ENCODE data around the gene THOC6. TPM values are rescaled to one million over a fixed set of nuclear protein-coding genes. Genes with fewer than 3 reads are reported as not detected.

The THOC6 gene
- total RNA-seq, 1 donor from 2014 or later = 22.6 TPM

GRCh38 chr16:2985893-2986355 is 37.9 kb upstream of the THOC6 start:
- H3K27ac ChIP-seq = no peak overlapping the region

DNA sequence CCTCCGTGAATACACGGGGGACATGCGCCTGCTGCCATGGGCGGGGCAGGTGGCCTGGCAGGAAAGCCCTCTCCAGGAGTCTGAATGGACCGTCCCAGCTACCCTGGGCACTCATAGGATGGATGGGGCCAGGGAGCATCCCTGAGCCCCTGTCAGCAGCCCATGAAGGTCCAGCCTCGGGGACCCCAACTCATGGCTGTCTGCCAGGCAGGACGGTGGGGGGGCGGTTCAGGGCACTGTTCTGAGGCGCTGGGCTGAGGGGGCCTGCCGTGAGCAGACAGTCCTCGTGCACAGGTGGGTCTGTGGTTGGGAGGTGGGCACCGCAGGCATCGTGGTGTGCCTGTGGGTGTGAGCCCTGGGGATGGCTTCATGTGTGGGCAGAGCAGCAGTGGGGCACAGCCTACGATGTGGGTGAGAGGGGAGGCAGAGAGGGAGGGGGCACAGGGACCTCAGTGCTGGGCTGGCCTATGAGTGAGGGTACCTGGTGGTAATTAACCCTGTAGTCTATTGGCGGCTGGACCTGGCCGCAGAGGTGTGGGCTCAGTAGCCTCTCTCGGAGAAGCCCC is 37.1 kb upstream of the THOC6 start:
- no peak for TF ChIP-seq POLR2A (IDR thresholded peaks at IDR 0.05)
- TF ChIP-seq CTCF (IDR thresholded peaks at IDR 0.05) = no peak
- TF ChIP-seq POLR2AphosphoS5 (IDR thresholded peaks at IDR 0.05; ENCODE audit: insufficient read depth in 1 of 2, low read depth in 1 of 2) = no peak
- no peak overlapping the region for H3K27ac ChIP-seq
- H3K4me3 ChIP-seq = no peak overlapping the region
- no peaks in the 10 kb centered on the region for H3K36me3 ChIP-seq
- intact Hi-C loops (cut with DNase I) = no loop called here
- H3K27me3 ChIP-seq = no peaks in the 10 kb centered on the region
- no peaks in the 10 kb centered on the region for H3K9me3 ChIP-seq
- H3K4me1 ChIP-seq = peaks cover 19% of the 10 kb centered on the region
- DNase-seq (ENCODE audit: extremely low spot score in 2 of 2) = no peak

More at GRCh38 chr16:2985893-2986355, 37.9 kb upstream of the THOC6 start:
- Histone ChIP-seq H3K27me3 (no peaks in the 10 kb centered on the region), H3K4me1 (peaks cover 25% of the 10 kb centered on the region), H3K4me3 (no peak overlapping the region), H3K9me3 (no peaks in the 10 kb centered on the region), H3K36me3 (no peaks in the 10 kb centered on the region)
- intact Hi-C loops (cut with DNase I) = no loop called here
- DNase-seq (ENCODE audit: extremely low spot score in 2 of 2) = no peak
- TF ChIP-seq CTCF (IDR thresholded peaks at IDR 0.05) (no peak), POLR2A (IDR thresholded peaks at IDR 0.05) (no peak), POLR2AphosphoS5 (IDR thresholded peaks at IDR 0.05; ENCODE audit: insufficient read depth in 1 of 2, low read depth in 1 of 2) (no peak)

DNA sequence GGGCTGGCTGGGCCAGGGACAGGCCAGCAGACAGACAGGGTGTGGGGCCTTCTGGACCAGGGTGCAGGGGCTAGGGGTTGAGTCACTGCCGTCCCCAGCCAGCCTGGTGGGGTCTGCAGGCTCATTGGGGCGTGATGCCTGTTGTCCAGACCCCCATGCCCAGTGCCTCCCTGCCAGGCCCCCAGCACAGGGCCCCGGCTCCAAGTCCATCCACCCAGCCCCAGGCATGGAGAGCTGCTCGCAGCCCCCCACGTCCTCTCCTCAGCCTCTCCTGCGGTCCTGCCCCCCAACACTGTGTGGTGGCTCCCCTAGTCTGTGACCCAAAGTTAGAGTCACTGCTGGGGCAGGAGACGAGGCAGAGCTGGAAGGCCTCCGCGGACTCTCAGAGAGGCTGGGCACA is 36.5 kb upstream of the THOC6 start:
- intact Hi-C loops (cut with DNase I) = no loop called here
- Histone ChIP-seq H3K4me3 (no peak overlapping the region), H3K27ac (no peak overlapping the region), H3K27me3 (no peaks in the 10 kb centered on the region), H3K36me3 (no peaks in the 10 kb centered on the region), H3K4me1 (peaks cover 25% of the 10 kb centered on the region), H3K9me3 (no peaks in the 10 kb centered on the region)
- no peak for TF ChIP-seq CTCF (IDR thresholded peaks at IDR 0.05)
- no peak for TF ChIP-seq POLR2A (IDR thresholded peaks at IDR 0.05)
- no peak for TF ChIP-seq POLR2AphosphoS5 (IDR thresholded peaks at IDR 0.05; ENCODE audit: insufficient read depth in 1 of 2, low read depth in 1 of 2)
- no peak for DNase-seq (ENCODE audit: extremely low spot score in 2 of 2)

DNA sequence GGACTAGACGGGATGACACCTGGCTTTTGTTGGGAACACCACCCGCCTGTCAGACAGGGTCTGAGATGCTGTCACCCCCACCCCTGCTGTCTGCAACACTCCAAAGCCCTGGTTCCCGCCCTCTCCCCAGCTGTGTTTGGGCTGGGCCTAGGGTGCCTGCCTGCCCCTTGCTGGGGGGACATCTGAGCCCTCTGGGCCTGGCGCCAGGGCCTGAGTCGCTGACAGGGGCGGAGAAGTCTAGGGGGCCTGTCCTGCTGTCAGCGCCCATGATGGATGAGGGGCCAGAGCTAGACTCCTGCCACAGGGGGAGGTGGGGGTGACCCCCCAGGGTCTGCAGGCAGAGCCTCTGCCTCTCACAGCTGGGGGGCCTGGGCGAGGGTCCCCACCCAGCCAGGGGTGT is 36.0 kb upstream of the THOC6 start:
- H3K4me3 ChIP-seq = no peak overlapping the region
- intact Hi-C loops (cut with DNase I) = no loop called here
- no peak overlapping the region for H3K27ac ChIP-seq
- DNase-seq (ENCODE audit: extremely low spot score in 2 of 2) = no peak
- H3K27me3 ChIP-seq = no peaks in the 10 kb centered on the region
- H3K4me1 ChIP-seq = peaks cover 27% of the 10 kb centered on the region
- H3K36me3 ChIP-seq = no peaks in the 10 kb centered on the region
- TF ChIP-seq POLR2A (IDR thresholded peaks at IDR 0.05) = no peak
- TF ChIP-seq CTCF (IDR thresholded peaks at IDR 0.05) = no peak
- TF ChIP-seq POLR2AphosphoS5 (IDR thresholded peaks at IDR 0.05; ENCODE audit: insufficient read depth in 1 of 2, low read depth in 1 of 2) = no peak
- H3K9me3 ChIP-seq = no peaks in the 10 kb centered on the region

GRCh38 chr16:2988590-2989099 is 35.2 kb upstream of the THOC6 start:
- no peak overlapping the region for H3K27ac ChIP-seq
- H3K9me3 ChIP-seq = no peaks in the 10 kb centered on the region

More at GRCh38 chr16:2988590-2989099, 35.2 kb upstream of the THOC6 start:
- DNase-seq (ENCODE audit: extremely low spot score in 2 of 2) = no peak
- H3K36me3 ChIP-seq = no peaks in the 10 kb centered on the region
- TF ChIP-seq POLR2AphosphoS5 (IDR thresholded peaks at IDR 0.05; ENCODE audit: insufficient read depth in 1 of 2, low read depth in 1 of 2) = no peak
- H3K27me3 ChIP-seq = no peaks in the 10 kb centered on the region
- H3K4me3 ChIP-seq = no peak overlapping the region
- peaks cover 21% of the 10 kb centered on the region for H3K4me1 ChIP-seq
- intact Hi-C loops (cut with DNase I) = no loop called here
